22Rv1 (cell line): ENCODE results near the gene MOK.
"Not testable (repeated sequence)": the region's sequence is repeated elsewhere in the genome, so short reads cannot be mapped to it uniquely, and the experiment has no call there.

Experiments
- CTCF ChIP-seq: fragments of 450-650 bp; IDR thresholded peaks from 2 replicates; pipeline ENCODE4 v1.5.1; 2017; ENCODE audit warnings: mild to moderate bottlenecking
- ZFX ChIP-seq: fragments of 450-650 bp; IDR thresholded peaks from 2 replicates; pipeline ENCODE4 v1.6.1; 2017; ENCODE audit warnings: antibody characterized with exemption, borderline replicate concordance

- not testable (repeated sequence) for TF ChIP-seq CTCF, ZFX
These were observed 46.6 kb upstream of the MOK start for GRCh38 chr14:102351593-102351992.
